HCT116 (cell line): Measurements from ENCODE around the gene ADGRG1. TPM values are rescaled to one million over a fixed set of nuclear protein-coding genes. Genes with fewer than 3 reads are reported as not detected.

ENCODE experiments used
- ATAC-seq: fragments of 200-7000 bp; cut with Tn5 transposase; 2 replicates; pipeline ENCODE4 v1.9.1; 2020; ENCODE audit warnings: mild to moderate bottlenecking, moderate library complexity
- BruUV-seq: library from RNA; stranded (reverse); fragments of 400-500 nt; replicated peaks from 2 replicates; lab custom pipeline; 2021; lab: Mats Ljungman, UMichigan
- CTCF ChIA-PET: fragments of 300-600 bp; sonication (Branson Sonifier 250); formaldehyde crosslinking; loops from one replicate; lab custom pipeline; 2021; ENCODE audit warnings: antibody characterized with exemption; lab: Charles Lee
- POLR2A ChIA-PET: fragments of 300-600, 350-600 bp; sonication (Branson Sonifier 250); formaldehyde crosslinking; loops from one replicate; lab custom pipeline; 2021; ENCODE audit warnings: antibody characterized with exemption; lab: Charles Lee
- RAD21 ChIA-PET, 2 experiments: fragments of 300-600 bp; sonication (Branson Sonifier 250); formaldehyde crosslinking; loops; one replicate each; lab custom pipeline; 2023; ENCODE audit warnings: low total read pairs in 2 of 2; ENCODE audit not compliant: uncharacterized antibody in 2 of 2, unreplicated experiment in 2 of 2, low non-redundant PET in 1 of 2; lab: Charles Lee
- DNase-seq: peaks from one replicate; pipeline ENCODE4 v3.0.0-alpha.2; 2010; ENCODE audit warnings: low read depth, low spot score
- H2AFZ ChIP-seq: fragments of 200-600 bp; shearing (Covaris generic), sonication (generic); 2 replicates; pipeline ENCODE4 v1.6.1; 2017; ENCODE audit warnings: low read depth, mixed run types, mixed read lengths, antibody characterized with exemption, low read length; ENCODE audit not compliant: poor library complexity, severe bottlenecking
- H3K27ac ChIP-seq: 2 replicates; pipeline ENCODE4 v1.5.1; 2012; ENCODE audit warnings: low read depth, low read length
- H3K27me3 ChIP-seq: fragments of 200-600 bp; sonication (generic); 2 replicates; pipeline ENCODE4 v1.6.1; 2016; ENCODE audit warnings: mixed run types, low read length, mixed read lengths; ENCODE audit not compliant: insufficient read depth
- H3K36me3 ChIP-seq, 2 experiments: fragments of 200-500 bp in 1 of 2; fragments of 200-600 bp in 1 of 2; sonication (Bioruptor generic) in 1 of 2; sonication (generic) in 1 of 2; 2 replicates each; pipeline versions ENCODE4 v1.5.1 to v1.6.1; 2014 to 2016; ENCODE audit warnings: low read length in 2 of 2, inconsistent platforms in 1 of 2, mixed read lengths in 1 of 2, mixed run types in 1 of 2; ENCODE audit not compliant: insufficient read depth in 2 of 2, control insufficient read depth in 1 of 2
- H3K4me1 ChIP-seq, 2 experiments: fragments of 200-600 bp in 1 of 2; sonication (generic) in 1 of 2; 2 replicates each; pipeline versions ENCODE4 v1.5.1 to v1.6.1; 2012 to 2017; ENCODE audit warnings: low read length in 2 of 2, inconsistent platforms in 1 of 2, mild to moderate bottlenecking in 1 of 2, mixed read lengths in 1 of 2, mixed run types in 1 of 2, moderate library complexity in 1 of 2; ENCODE audit not compliant: insufficient read depth in 2 of 2, control insufficient read depth in 1 of 2
- H3K4me2 ChIP-seq: fragments of 200-600 bp; sonication (generic); 2 replicates; pipeline ENCODE4 v1.6.1; 2017; ENCODE audit warnings: mixed run types, low read length, mixed read lengths
- H3K4me3 ChIP-seq, 2 experiments: fragments of 200-600 bp in 1 of 2; sonication (generic) in 1 of 2; replicated peaks in 1 of 2; 2 replicates each; pipeline ENCODE4 v1.5.1; 2011 to 2016; ENCODE audit warnings: low read length in 2 of 2, control low read depth in 1 of 2, low read depth in 1 of 2, mild to moderate bottlenecking in 1 of 2, mixed read lengths in 1 of 2, mixed run types in 1 of 2
- H3K79me2 ChIP-seq: fragments of 200-600 bp; sonication (generic); 2 replicates; pipeline ENCODE4 v1.6.1; 2017; ENCODE audit warnings: mild to moderate bottlenecking, mixed run types, low read length, moderate library complexity, mixed read lengths; ENCODE audit not compliant: insufficient read depth
- H3K9ac ChIP-seq: fragments of 200-600 bp; sonication (generic); 2 replicates; pipeline ENCODE4 v1.6.1; 2016; ENCODE audit warnings: low read length, mixed read lengths
- H3K9me2 ChIP-seq: fragments of 200-600 bp; sonication (generic), shearing (Covaris generic); 2 replicates; pipeline ENCODE4 v1.6.1; 2017; ENCODE audit warnings: mixed run types, mild to moderate bottlenecking, moderate library complexity; ENCODE audit not compliant: insufficient read depth
- H3K9me3 ChIP-seq, 2 experiments: fragments of 200-500 bp in 1 of 2; fragments of 200-600 bp in 1 of 2; sonication (Bioruptor generic) in 1 of 2; sonication (generic) in 1 of 2; 2 replicates each; pipeline ENCODE4 v1.6.1; 2014 to 2017; ENCODE audit warnings: low read length in 2 of 2, mixed read lengths in 2 of 2, inconsistent platforms in 1 of 2, low read depth in 1 of 2, mild to moderate bottlenecking in 1 of 2, mixed run types in 1 of 2, moderate library complexity in 1 of 2; ENCODE audit not compliant: control insufficient read depth in 1 of 2, insufficient read depth in 1 of 2
- H4K20me1 ChIP-seq: fragments of 200-600 bp; sonication (generic), shearing (Covaris generic); 2 replicates; pipeline ENCODE4 v1.6.1; 2017; ENCODE audit warnings: mixed run types, mild to moderate bottlenecking, moderate library complexity; ENCODE audit not compliant: insufficient read depth
- CBX3 ChIP-seq: IDR thresholded peaks from 2 replicates; pipeline ENCODE4 v1.6.1; 2012; ENCODE audit warnings: low read depth
- CTCF ChIP-seq, 3 experiments: fragments of 200-600 bp in 1 of 3; sonication (generic) in 1 of 3; IDR thresholded peaks in 2 of 3; conservative IDR thresholded peaks in 1 of 3; 2 replicates each; pipeline ENCODE4 v1.5.1; 2012 to 2017; ENCODE audit warnings: low read depth in 2 of 3, low read length in 2 of 3, antibody characterized with exemption in 1 of 3, borderline replicate concordance in 1 of 3, control low read depth in 1 of 3, mild to moderate bottlenecking in 1 of 3, mixed read lengths in 1 of 3, mixed run types in 1 of 3, moderate library complexity in 1 of 3; ENCODE audit not compliant: insufficient read depth in 1 of 3
- EGR1 ChIP-seq: IDR thresholded peaks from 2 replicates; pipeline ENCODE4 v1.6.1; 2012; ENCODE audit warnings: low read depth
- EZH2phosphoT487 ChIP-seq: fragments of 200-600 bp; IDR thresholded peaks from 2 replicates; pipeline ENCODE4 v1.6.1; 2018; ENCODE audit warnings: antibody characterized with exemption, borderline replicate concordance
- FOSL1 ChIP-seq: IDR thresholded peaks from 2 replicates; pipeline ENCODE4 v1.6.1; 2012; ENCODE audit warnings: low read depth
- MAX ChIP-seq: IDR thresholded peaks from 2 replicates; pipeline ENCODE4 v1.6.1; 2012
- POLR2AphosphoS5 ChIP-seq: IDR thresholded peaks from 2 replicates; pipeline ENCODE4 v1.6.1; 2011; ENCODE audit warnings: mild to moderate bottlenecking, low read depth, low read length, moderate library complexity
- RAD21 ChIP-seq: IDR thresholded peaks from 2 replicates; pipeline ENCODE4 v1.6.1; 2012; ENCODE audit warnings: low read depth, mild to moderate bottlenecking
- SP1 ChIP-seq: IDR thresholded peaks from 2 replicates; pipeline ENCODE4 v1.6.1; 2012; ENCODE audit warnings: low read depth
- SRF ChIP-seq: IDR thresholded peaks from 2 replicates; pipeline ENCODE4 v1.6.1; 2012; ENCODE audit warnings: low read depth
- YY1 ChIP-seq: IDR thresholded peaks from 2 replicates; pipeline ENCODE4 v1.6.1; 2011; ENCODE audit warnings: low read length, low read depth, moderate library complexity, mild to moderate bottlenecking; ENCODE audit not compliant: insufficient replicate concordance; ENCODE audit errors: extremely low read depth
- ZBTB33 ChIP-seq: IDR thresholded peaks from 2 replicates; pipeline ENCODE4 v1.6.1; 2011; ENCODE audit warnings: mild to moderate bottlenecking, low read length, moderate library complexity; ENCODE audit not compliant: insufficient replicate concordance; ENCODE audit errors: extremely low read depth
- ZNF274 ChIP-seq: fragments of 200-500 bp; sonication (Bioruptor generic); IDR thresholded peaks from 2 replicates; pipeline ENCODE4 v1.6.1; 2014; ENCODE audit warnings: mild to moderate bottlenecking, low read depth, low read length, inconsistent platforms
- intact Hi-C: fragments of 100-400 bp; cut with micrococcal nuclease; formaldehyde crosslinking; loops from 2 replicates; pipeline ENCODE4 v1.10.0; 2022
- total RNA-seq: library from RNA; stranded (reverse); gene quantifications from one replicate; pipeline ENCODE4 v1.2.1, GENCODE V29; 2021; ENCODE audit not compliant: unreplicated experiment

The ADGRG1 gene
- total RNA-seq, 1 experiment from 2014 or later = 36.4 TPM

GRCh38 chr16:57632568-57632967 lies 4.1 kb downstream of the ADGRG1 start:
- no peak overlapping the region for H2AFZ ChIP-seq
- intact Hi-C loops = no loop called here
- ATAC-seq = no peak
- TF ChIP-seq CBX3 (no peak), EGR1 (no peak), MAX (no peak), ZNF274 (no peak), ZBTB33 (no peak), SRF (no peak), YY1 (no peak), SP1 (no peak), RAD21 (no peak), CTCF (IDR thresholded peaks at IDR 0.05 in 2 of 3, conservative IDR thresholded peaks at IDR 0.05 in 1 of 3; ENCODE audit: borderline replicate concordance in 1 of 3, insufficient read depth in 1 of 3, low read depth in 2 of 3, low read length in 2 of 3) (no peak), EZH2phosphoT487 (no peak), FOSL1 (no peak), POLR2AphosphoS5 (no peak)
- H3K27me3 ChIP-seq = no peaks in the 10 kb centered on the region
- no peaks in the 10 kb centered on the region for H3K9me2 ChIP-seq
- no peak for DNase-seq
- H3K4me1 ChIP-seq = peaks cover 28 to 65% of the 10 kb centered on the region in 2 experiments
- H3K9me3 ChIP-seq = no peaks in the 10 kb centered on the region
- RAD21 ChIA-PET = no interaction called here
- no TSS peak for BruUV-seq
- no peak overlapping the region for H3K9ac ChIP-seq
- no peaks in the 10 kb centered on the region for H3K79me2 ChIP-seq
- H4K20me1 ChIP-seq = no peaks in the 10 kb centered on the region
- POLR2A ChIA-PET = no interaction called here
- H3K27ac ChIP-seq = no peak overlapping the region
- no peaks in the 10 kb centered on the region for H3K36me3 ChIP-seq
- CTCF ChIA-PET = interaction anchor here (0.8 to 1.5 kb wide), 2 partner anchors 11 to 35 kb away, joined by 3 to 4 read pairs; no protein-coding TSS in a partner anchor
- H3K4me2 ChIP-seq = peak overlapping the region; percentile 11; the same call in 1 of the 2 replicates
- H3K4me3 ChIP-seq = no peak overlapping the region
